Fibroblast of skin of left biceps (primary cell): ENCODE measurements around the gene GHR.
A peak's percentile ranks its signal among the peaks of the same experiment; 100 is the strongest.

Experiments used
- DNase-seq, 2 experiments: peaks; one replicate each; pipeline ENCODE4 v3.0.0-alpha.2; 2013; ENCODE audit warnings: low read depth in 2 of 2

The GHR gene

DNA sequence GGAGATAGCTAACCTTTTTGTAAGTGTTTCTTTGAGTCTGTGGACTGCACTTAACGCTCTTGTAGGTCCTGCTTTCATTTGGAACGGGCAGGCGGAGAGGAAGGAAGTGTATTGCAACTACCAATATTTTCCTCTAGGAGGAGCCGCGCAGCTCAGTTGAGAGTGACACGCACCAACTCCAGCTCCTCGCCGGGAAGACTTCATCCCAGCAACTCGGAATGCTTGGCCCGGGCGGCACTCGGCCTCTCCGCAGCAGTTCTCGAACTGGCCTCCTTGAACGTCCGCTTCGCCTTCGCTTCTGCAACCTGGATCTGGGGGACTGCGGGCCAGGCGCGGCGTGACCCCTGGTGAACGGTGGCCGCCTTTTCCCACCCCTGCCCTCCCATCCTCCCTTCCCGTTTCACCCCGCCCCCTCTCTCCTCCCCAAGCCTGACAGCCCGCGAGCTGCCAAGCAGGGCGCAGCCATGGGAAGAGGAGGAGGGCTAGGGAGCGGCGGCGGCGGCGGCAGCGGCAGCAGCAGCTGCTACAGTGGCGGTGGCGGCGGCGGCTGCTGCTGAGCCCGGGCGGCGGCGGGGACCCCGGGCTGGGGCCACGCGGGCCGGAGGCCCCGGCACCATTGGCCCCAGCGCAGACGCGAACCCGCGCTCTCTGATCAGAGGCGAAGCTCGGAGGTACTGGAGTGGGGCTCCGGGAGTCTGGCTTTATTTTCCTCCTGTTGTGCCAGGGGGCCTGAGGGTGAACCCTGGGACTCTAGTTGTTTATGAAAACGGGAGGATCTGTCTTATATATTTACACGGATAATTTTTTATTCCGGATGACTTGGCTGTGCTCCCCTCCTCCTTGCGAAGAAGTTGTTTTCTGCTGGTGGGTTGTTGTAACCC is at the start of gene GHR:
Gene GHR, plus strand, starts transcription at position 155 of the 881 bp plus-strand sequence. CDS start 142,436 bp downstream, outside the sequence.
- DNase-seq: peak; percentile 58 to 62

DNA sequence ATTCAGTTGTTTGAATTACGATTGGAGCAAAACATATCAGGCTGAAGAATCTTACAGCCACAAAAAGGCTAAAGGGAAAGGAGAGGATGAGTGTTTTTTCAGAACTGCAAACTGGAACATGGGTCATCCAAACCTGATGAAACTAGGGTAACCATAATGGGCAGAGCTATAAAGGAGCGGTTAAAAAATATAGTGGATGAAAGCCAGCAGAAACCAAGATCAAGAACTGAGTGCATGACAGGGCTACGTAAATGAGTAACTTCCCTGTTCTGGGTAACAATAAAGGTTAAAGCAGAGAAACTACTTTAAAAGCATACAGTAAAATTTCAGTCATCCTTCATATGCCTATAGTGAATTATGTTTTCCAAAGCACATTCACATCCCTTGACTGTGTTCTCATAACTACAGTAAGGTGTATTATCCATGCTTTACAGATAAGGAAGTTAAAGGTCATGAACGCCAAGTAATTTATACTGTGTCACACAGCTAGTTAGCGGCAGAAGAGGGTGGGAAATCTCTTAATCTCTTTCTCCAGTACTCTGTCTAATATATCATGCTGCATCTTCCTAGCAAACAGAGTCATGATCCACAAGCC is 48.5 kb upstream of the GHR start:
- DNase-seq: no peak

DNA sequence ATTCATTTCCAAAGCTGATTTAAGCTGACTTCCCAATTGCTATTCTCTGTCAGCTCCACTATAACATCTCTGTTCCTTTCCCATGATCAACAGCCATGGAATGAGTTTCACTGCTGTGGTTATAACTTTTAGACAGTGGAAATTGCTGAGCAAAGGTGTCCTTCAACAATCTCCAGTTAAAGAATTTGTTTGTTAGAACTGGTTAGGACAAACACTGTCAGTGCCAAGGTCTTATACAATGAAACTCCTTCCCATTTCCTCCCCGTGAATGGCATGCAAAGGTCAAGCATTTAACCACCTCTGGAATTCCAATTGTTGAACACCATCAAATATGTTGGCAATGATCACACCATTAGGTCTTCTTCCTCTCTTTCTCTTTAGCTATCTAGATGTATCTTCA is 45.7 kb upstream of the GHR start:
- DNase-seq: no peak

DNA sequence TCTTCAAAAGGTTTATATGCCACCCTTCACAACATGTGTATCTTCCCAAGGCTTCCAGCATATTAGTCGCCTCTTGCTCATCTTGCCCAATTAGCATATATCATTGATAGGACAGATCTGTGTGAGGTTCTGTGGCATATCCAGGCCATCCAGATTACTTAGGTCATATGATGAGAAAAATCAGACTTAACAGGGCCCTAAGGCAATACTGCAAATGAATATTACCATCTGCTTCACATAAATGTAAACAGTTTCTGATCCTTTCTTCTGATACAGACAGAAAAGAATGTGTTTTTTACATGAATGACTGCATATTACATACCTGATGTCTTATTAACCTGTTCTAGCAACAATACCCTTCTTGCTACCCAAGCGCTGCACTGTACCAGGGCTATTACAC is 41.3 kb upstream of the GHR start:
- no peak for DNase-seq

DNA sequence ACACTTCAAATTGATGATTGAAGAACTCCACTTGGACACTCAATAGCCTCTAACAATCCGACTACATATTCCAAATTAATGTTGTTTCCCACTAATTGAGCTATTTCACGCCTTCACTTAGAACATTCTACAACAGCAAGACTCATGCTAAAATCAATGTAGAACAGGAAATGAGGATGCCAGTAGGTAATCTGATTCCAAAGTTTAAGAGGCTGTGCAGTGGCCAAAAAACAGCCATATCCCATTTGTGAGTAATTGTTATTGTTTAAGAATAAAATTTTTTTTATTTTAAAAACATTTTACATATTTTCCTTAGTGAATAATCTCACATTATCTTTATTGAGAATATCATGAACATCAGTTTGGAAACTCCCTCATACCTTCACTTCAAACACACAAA is 35.7 kb upstream of the GHR start:
- DNase-seq: no peak

DNA sequence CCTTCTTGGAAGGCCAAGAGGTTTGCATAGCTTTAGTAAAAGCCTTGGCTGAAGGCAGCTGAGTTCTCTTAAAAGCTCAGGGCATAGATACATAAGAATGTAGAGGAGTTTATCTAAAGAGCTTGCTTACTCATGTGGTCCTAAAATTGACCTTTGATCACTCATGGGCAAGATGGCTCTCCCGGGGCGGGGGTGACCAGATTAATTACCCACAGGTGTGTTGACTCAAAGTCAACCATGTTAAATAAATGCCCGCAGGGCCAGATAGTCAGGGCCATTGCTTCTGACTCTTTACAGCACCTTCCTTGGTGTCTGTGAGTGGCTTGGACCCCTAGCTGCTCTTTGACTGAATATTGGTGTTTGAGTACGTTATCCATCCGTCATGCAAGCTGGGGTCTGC is 33.1 kb upstream of the GHR start:
- no peak for DNase-seq

DNA sequence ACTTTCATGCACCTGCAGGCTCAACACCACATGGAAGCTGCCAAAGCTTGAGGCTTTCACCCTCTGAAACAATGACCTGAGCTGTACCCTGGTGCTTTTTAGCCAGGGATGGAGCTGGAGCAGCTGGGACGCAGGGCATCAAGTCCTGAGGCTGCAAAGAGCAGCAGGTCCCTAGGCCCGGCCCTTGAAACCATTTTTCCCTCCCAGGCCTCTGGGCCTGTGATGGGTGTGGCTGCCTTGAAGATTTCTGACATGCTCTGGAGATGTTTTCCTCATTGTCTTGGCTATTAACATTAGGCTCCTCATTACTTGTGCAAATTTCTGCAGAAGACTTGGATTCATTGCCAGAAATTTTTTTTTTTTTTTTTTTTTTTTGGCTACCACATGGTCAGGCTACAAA is 30.3 kb upstream of the GHR start:
- DNase-seq: no peak

DNA sequence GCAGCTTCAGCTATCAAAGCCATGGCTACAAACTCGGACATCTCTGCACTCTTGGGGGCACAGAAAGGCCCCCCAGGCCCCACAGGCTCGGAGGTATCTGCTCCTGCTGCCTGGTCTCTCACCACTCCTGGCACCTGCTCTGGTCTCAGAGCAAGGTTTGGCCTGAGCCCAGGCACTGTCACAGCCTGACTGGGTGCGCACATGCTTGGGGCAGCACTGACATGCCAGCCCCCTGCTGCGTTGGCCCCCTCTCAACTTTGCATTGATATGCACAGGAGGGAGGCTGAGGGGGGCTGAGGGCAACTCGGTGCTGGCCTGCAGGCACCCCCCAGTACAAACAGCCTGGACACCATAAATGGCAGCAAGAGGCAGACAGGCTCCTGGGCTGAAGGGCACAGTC is 27.1 kb upstream of the GHR start:
- DNase-seq: no peak

DNA sequence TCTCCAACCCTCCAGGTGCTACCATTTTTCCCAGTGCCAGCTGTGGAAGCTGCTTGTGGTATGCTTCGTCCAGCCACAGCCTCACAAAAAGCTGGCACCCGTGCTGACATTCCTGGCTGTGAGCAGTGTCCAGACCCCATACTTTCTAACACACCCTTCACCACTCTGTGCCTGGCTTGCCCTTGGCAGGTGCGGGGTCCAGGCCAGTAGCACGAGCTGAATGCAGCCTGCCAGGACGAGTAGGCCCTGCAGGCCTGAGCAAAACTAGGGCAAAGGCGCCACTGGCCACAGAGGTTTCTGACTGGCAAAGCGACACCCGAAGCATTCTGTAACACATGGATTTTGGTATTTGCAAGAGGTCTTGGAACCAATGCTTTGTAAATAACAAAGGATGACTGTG is 26.0 kb upstream of the GHR start:
- no peak for DNase-seq

DNA sequence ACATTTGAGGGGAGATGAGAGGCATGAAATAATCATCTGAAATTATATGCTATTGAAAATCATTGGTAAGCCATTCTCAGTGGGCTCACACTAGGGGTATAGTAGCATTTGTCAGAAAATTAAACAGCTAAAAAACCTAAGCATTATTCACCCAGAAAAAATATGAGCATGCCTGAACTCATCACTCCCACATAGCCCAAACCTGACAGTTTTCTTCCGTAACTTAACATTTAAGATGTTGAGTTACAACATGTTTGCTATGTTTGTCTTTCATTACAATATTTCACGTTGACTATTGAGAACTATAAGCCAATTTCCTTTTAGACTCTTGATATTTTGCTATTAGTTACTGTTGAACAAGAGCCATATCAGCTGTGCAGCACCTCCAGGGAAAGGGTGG is 23.5 kb upstream of the GHR start:
- no peak for DNase-seq

DNA sequence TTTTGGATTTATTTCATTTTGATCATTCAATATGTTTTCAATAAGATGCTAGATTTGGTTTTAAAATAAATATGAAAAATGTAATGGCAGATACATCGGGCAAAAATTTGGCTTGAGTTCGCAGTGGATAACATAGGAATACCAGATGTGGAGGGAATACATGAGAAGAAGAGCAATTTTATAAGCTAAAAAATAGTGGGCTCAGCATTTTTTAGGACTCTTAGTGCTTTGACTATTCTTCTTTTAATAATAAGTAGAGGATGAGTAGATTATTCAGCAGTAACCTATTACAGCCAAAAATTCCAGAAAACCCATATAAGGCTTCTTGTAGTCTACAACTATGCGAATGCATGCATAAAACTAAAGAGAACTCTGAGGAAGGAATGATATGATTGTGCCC is 22.8 kb upstream of the GHR start:
- no peak for DNase-seq

DNA sequence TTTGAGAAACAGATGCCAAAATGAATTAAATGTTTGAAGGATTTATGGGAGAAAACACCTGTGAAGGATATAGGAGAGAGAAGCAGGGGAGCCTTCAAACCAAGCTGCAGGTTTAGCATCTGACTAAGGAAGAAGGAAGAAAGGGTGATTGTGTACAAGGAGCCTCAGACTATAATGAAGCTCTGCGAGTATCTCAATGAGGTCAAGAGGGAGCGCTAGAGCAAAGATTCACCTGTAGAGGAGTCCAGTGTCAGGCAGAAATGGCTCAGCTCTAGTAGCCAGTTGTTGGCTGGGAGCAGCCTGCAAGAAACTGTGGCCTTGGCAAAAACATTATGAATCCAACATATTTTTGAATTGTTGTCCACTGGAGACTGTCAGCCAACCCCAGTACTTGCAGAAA is 20.0 kb upstream of the GHR start:
- no peak for DNase-seq

DNA sequence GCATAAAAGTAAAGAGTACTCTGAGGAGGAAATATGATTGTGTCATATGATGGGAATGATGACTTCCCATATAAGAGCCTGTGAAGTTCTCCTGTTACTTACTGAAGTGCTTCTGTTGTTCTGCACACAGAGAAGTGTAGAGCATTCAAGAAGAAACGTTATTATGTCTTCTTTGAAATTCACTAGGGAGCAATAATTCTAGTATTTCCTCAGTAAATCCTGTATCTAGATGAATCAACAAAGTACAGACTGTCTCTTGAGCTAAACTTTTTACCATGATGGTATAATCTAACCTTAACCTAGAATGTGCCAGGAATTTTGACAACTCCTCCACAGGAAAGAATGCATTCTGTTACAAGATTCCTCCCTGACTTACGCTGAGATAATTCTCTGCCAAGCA is 18.9 kb upstream of the GHR start:
- DNase-seq: no peak

DNA sequence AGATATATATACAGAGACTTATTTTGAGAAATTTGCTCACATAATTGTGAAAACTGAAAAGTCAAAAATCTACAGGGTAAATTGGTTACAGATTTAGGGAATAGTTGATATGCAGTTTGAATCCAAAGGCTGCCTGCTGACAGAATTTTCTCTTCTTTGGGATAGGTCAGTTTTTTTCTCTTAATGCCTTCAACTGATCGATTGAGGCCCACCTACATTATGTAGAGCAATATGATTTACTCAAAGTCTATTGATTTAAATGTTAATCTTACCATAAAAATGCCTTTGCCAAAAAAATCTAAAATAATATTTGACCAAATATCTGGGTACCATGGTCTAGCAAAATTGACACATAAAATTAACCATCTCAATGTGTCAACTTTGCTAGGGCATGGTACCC is 3.9 kb upstream of the GHR start:
- DNase-seq: no peak

DNA sequence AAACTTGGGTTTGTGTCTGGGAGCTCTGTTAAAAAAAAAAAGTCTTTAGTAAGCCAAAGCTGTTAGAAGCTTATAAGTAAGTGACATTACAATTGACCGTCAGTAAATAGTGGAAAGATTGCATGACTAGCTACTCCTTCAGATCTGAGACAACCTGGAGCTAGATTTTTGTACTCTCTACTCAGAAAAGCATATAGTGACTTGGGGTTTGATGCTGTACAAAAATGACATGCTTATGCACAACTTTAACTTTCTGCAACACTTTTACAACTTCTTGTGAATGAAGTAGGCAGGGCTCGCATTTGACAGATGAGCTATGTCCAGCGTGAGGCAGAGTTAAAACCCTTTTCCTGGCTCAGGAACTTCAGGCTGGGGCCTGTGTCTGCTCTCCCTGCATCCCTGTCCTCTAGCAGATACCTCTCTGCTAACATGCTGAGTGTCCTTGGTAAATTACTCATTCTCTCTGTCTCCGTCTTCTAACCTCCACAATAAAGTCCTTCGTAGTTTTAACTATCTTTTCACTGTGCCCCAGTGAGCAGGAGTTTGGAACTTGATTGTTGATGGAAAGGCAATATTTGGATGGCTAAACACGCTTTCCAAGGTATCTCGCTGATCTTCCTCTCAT is 471 bp upstream of the GHR start:
- no peak for DNase-seq

DNA sequence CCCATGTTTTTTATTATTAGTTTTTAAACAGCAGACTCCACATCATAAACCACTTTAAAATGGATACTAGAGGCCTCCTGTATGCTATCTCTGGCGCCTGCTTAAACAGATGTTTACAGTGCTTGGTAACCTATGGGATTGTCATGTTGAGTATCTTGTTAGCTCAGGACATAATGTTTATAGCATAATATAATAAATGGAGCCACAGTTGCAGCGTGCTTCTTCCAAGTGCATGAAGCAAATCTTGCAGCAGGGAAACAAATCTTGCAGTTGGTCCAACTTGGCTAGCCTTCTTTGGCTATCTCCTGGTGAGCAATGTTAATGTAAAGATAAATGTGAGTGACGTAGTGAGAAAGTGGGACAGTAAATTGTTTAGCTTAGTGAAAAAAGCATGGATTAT is 2.8 kb downstream of the GHR start:
- no peak for DNase-seq

DNA sequence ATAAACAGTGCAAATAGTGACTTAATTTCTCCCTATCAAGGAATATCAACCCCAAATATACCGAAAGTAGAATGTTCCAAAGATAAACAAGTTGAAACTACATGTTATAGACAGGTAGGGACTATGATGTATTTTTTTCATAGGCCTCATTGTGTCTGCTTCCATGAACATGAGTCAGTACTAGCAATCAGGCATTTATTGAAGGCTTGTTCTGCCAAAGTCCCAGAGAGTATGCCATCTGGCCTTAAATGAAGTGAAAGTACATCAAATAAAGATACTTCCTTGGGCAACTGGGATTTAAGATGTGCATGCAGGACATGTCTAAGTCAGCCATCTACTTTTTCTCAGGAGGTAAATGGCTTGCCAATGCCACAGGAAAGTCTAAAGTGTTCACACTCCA is 6.5 kb downstream of the GHR start:
- no peak for DNase-seq

DNA sequence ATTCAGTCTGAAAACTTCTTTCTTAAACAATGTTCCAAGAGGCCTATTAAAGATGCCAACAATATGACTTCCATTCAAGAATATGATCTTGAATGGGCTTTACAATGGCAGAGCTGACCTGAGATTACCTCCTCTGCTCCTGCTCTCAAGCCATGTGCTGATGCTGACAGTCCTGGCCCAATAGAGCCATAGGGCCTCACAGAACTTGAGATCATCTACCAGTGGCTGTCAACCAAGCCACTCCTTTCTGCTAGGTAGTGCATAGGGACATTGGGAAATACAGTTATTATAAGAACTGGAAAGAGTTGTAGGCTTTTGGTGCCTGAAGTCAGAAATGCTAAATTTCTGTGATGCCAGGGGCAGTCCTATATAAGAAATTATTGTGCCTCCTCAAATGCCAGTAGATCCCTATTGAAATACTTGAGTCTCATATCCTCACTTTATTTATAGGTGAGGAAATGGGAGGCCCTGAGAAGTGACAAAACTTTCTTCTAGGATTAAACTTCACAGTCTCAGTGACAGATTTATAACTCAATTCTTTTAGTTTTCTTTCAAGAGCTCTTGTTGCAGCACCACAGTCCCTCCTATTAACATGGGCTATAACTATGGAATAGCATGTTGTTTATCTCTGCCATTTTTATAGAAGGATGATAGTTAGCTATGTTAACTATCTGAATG is 10.9 kb downstream of the GHR start:
- no peak for DNase-seq

DNA sequence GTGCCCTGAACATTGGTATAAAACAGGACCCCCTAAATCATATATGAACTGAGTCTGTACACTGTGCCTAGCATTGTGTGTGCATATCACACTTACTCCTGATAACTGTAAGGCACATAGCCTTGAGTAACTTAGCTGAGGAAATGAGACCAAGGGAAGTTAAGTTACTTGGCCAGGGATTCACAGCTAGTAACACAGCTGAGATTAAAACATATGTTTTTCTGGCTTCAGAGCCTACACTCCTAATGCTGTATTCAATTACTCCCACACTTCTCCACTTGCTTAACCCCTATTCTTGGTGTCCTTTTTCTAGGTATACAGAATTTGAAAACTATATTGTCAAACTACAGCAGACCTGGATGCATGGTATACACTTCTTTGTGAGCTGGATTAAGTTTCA is 12.8 kb downstream of the GHR start:
- no peak for DNase-seq

DNA sequence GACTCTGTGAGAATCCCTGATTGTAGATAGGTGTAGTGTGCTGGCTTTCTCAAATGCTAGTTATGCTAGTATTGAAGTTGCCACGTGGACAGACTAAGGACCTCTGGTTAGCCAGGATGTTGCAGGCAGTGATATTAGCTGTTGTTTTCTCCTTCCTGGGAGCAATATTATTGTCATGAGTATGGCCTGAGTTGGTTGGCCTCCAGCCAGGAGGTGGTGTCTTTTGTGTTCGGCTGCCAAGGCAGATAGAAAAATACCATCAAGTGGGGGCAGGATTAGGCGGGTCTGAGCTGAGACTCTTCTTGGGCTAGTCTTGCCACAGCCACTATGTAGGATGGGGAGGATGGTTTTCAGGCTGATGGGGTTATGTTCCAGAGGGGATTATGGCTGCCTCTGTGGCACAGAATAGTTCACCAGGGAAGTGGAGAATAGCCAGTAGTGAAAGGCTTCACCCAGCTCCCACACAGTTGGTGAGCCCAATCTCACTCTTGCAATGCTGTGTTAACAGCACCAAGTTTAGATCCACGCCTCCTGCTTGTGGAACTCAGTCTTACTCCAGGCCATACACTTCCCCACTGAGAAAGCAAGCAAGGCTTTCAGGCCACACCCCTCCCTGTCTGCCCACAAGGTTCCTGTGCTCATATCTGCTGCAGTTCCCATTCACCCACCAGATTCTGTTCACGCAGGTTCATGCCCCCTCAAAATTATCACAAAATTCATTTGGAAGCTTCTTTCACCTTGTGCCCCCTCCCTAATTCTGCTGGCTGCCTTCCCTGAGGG is 31.2 kb downstream of the GHR start:
- no peak for DNase-seq

DNA sequence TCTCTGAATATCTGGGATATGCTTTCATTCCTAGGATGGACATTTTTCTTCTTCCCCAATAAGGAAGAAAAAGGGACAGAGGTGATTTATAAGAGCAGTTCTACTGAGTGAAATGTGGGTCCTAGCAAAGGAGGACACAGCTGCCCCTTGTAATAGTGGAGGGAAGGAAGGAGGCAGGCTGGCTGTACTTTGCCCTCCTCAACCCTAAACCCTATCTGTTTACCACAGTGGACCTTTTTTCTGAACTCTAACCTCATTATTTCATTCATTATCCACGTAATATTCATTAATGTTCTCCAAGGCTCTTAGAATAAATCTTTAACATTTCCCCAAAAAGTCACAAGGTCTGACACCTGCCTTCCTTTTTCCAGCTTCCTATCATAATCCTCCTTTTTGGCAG is 37.8 kb downstream of the GHR start:
- no peak for DNase-seq

DNA sequence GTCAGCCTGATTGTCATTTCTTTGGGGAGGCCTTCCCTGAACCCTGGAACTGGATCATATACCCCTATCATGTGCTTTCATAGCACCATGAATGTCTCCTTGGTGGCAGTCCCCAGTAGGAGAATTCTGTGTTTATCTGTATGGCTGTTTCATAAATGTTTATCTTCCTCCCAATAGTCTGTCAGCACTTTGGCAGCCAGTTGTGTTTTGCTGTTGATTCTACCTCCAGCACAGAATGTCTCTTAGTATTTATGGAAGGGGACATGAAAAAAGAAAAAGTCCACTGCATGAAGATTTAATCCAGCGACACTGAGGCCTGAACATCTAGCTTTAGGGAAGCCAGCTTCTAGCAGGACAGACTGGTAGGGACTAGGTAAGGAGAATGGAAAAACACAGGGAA is 38.3 kb downstream of the GHR start:
- no peak for DNase-seq
